HCT116 (cell line): ENCODE data around the gene CARD9. TPM values are rescaled to one million over a fixed set of nuclear protein-coding genes. Genes with fewer than 3 reads are reported as not detected.

Source experiments
- ATAC-seq: fragments of 200-7000 bp; cut with Tn5 transposase; 2 replicates; pipeline ENCODE4 v1.9.1; 2020; ENCODE audit warnings: mild to moderate bottlenecking, moderate library complexity
- BruUV-seq: library from RNA; stranded (reverse); fragments of 400-500 nt; replicated peaks from 2 replicates; lab custom pipeline; 2021; lab: Mats Ljungman, UMichigan
- CTCF ChIA-PET: fragments of 300-600 bp; sonication (Branson Sonifier 250); formaldehyde crosslinking; loops from one replicate; lab custom pipeline; 2021; ENCODE audit warnings: antibody characterized with exemption; lab: Charles Lee
- POLR2A ChIA-PET: fragments of 300-600, 350-600 bp; sonication (Branson Sonifier 250); formaldehyde crosslinking; loops from one replicate; lab custom pipeline; 2021; ENCODE audit warnings: antibody characterized with exemption; lab: Charles Lee
- RAD21 ChIA-PET, 2 experiments: fragments of 300-600 bp; sonication (Branson Sonifier 250); formaldehyde crosslinking; loops; one replicate each; lab custom pipeline; 2023; ENCODE audit warnings: low total read pairs in 2 of 2; ENCODE audit not compliant: uncharacterized antibody in 2 of 2, unreplicated experiment in 2 of 2, low non-redundant PET in 1 of 2; lab: Charles Lee
- DNase-seq: peaks from one replicate; pipeline ENCODE4 v3.0.0-alpha.2; 2010; ENCODE audit warnings: low read depth, low spot score
- H2AFZ ChIP-seq: fragments of 200-600 bp; shearing (Covaris generic), sonication (generic); 2 replicates; pipeline ENCODE4 v1.6.1; 2017; ENCODE audit warnings: low read depth, mixed run types, mixed read lengths, antibody characterized with exemption, low read length; ENCODE audit not compliant: poor library complexity, severe bottlenecking
- H3K27ac ChIP-seq: 2 replicates; pipeline ENCODE4 v1.5.1; 2012; ENCODE audit warnings: low read depth, low read length
- H3K27me3 ChIP-seq: fragments of 200-600 bp; sonication (generic); 2 replicates; pipeline ENCODE4 v1.6.1; 2016; ENCODE audit warnings: mixed run types, low read length, mixed read lengths; ENCODE audit not compliant: insufficient read depth
- H3K36me3 ChIP-seq, 2 experiments: fragments of 200-500 bp in 1 of 2; fragments of 200-600 bp in 1 of 2; sonication (Bioruptor generic) in 1 of 2; sonication (generic) in 1 of 2; 2 replicates each; pipeline versions ENCODE4 v1.5.1 to v1.6.1; 2014 to 2016; ENCODE audit warnings: low read length in 2 of 2, inconsistent platforms in 1 of 2, mixed read lengths in 1 of 2, mixed run types in 1 of 2; ENCODE audit not compliant: insufficient read depth in 2 of 2, control insufficient read depth in 1 of 2
- H3K4me1 ChIP-seq, 2 experiments: fragments of 200-600 bp in 1 of 2; sonication (generic) in 1 of 2; 2 replicates each; pipeline versions ENCODE4 v1.5.1 to v1.6.1; 2012 to 2017; ENCODE audit warnings: low read length in 2 of 2, inconsistent platforms in 1 of 2, mild to moderate bottlenecking in 1 of 2, mixed read lengths in 1 of 2, mixed run types in 1 of 2, moderate library complexity in 1 of 2; ENCODE audit not compliant: insufficient read depth in 2 of 2, control insufficient read depth in 1 of 2
- H3K4me2 ChIP-seq: fragments of 200-600 bp; sonication (generic); 2 replicates; pipeline ENCODE4 v1.6.1; 2017; ENCODE audit warnings: mixed run types, low read length, mixed read lengths
- H3K4me3 ChIP-seq, 2 experiments: fragments of 200-600 bp in 1 of 2; sonication (generic) in 1 of 2; replicated peaks in 1 of 2; 2 replicates each; pipeline ENCODE4 v1.5.1; 2011 to 2016; ENCODE audit warnings: low read length in 2 of 2, control low read depth in 1 of 2, low read depth in 1 of 2, mild to moderate bottlenecking in 1 of 2, mixed read lengths in 1 of 2, mixed run types in 1 of 2
- H3K79me2 ChIP-seq: fragments of 200-600 bp; sonication (generic); 2 replicates; pipeline ENCODE4 v1.6.1; 2017; ENCODE audit warnings: mild to moderate bottlenecking, mixed run types, low read length, moderate library complexity, mixed read lengths; ENCODE audit not compliant: insufficient read depth
- H3K9ac ChIP-seq: fragments of 200-600 bp; sonication (generic); 2 replicates; pipeline ENCODE4 v1.6.1; 2016; ENCODE audit warnings: low read length, mixed read lengths
- H3K9me2 ChIP-seq: fragments of 200-600 bp; sonication (generic), shearing (Covaris generic); 2 replicates; pipeline ENCODE4 v1.6.1; 2017; ENCODE audit warnings: mixed run types, mild to moderate bottlenecking, moderate library complexity; ENCODE audit not compliant: insufficient read depth
- H3K9me3 ChIP-seq, 2 experiments: fragments of 200-500 bp in 1 of 2; fragments of 200-600 bp in 1 of 2; sonication (Bioruptor generic) in 1 of 2; sonication (generic) in 1 of 2; 2 replicates each; pipeline ENCODE4 v1.6.1; 2014 to 2017; ENCODE audit warnings: low read length in 2 of 2, mixed read lengths in 2 of 2, inconsistent platforms in 1 of 2, low read depth in 1 of 2, mild to moderate bottlenecking in 1 of 2, mixed run types in 1 of 2, moderate library complexity in 1 of 2; ENCODE audit not compliant: control insufficient read depth in 1 of 2, insufficient read depth in 1 of 2
- H4K20me1 ChIP-seq: fragments of 200-600 bp; sonication (generic), shearing (Covaris generic); 2 replicates; pipeline ENCODE4 v1.6.1; 2017; ENCODE audit warnings: mixed run types, mild to moderate bottlenecking, moderate library complexity; ENCODE audit not compliant: insufficient read depth
- CTCF ChIP-seq, 3 experiments: fragments of 200-600 bp in 1 of 3; sonication (generic) in 1 of 3; IDR thresholded peaks in 2 of 3; conservative IDR thresholded peaks in 1 of 3; 2 replicates each; pipeline ENCODE4 v1.5.1; 2012 to 2017; ENCODE audit warnings: low read depth in 2 of 3, low read length in 2 of 3, antibody characterized with exemption in 1 of 3, borderline replicate concordance in 1 of 3, control low read depth in 1 of 3, mild to moderate bottlenecking in 1 of 3, mixed read lengths in 1 of 3, mixed run types in 1 of 3, moderate library complexity in 1 of 3; ENCODE audit not compliant: insufficient read depth in 1 of 3
- ELF1 ChIP-seq: IDR thresholded peaks from 2 replicates; pipeline ENCODE4 v1.6.1; 2012; ENCODE audit warnings: low read depth, borderline replicate concordance
- SRF ChIP-seq: IDR thresholded peaks from 2 replicates; pipeline ENCODE4 v1.6.1; 2012; ENCODE audit warnings: low read depth
- ZFX ChIP-seq: fragments of 450-650 bp; IDR thresholded peaks from 2 replicates; pipeline ENCODE4 v1.6.1; 2017
- intact Hi-C: fragments of 100-400 bp; cut with micrococcal nuclease; formaldehyde crosslinking; loops from 2 replicates; pipeline ENCODE4 v1.10.0; 2022
- total RNA-seq: library from RNA; stranded (reverse); gene quantifications from one replicate; pipeline ENCODE4 v1.2.1, GENCODE V29; 2021; ENCODE audit not compliant: unreplicated experiment

CARD9 gene
- total RNA-seq, 1 experiment from 2014 or later = 1.2 TPM

- Histone ChIP-seq H3K4me3 (peak overlapping the region in 1 of 2 experiments; percentile 18; a peak in 1 of 4 replicates), H3K27me3 (no peaks in the 10 kb centered on the region), H3K27ac (peak overlapping the region; percentile 44; the same call in 1 of the 2 replicates), H3K4me1 (peaks cover 18 to 36% of the 10 kb centered on the region in 2 experiments; a peak in 3 of 4 replicates), H2AFZ (no peak overlapping the region), H3K4me2 (peak overlapping the region; percentile 61), H3K9me3 (no peaks in the 10 kb centered on the region), H3K79me2 (no peaks in the 10 kb centered on the region), H3K9me2 (no peaks in the 10 kb centered on the region), H3K9ac (peak overlapping the region; percentile 27), H4K20me1 (no peaks in the 10 kb centered on the region), H3K36me3 (no peaks in the 10 kb centered on the region)
- ChIA-PET POLR2A (interaction anchor here (0.6 to 1.5 kb wide), 3 partner anchors 8 to 201 kb away, joined by 3 to 8 read pairs (median 4); partner anchors contain the start of gene DNLZ), RAD21 (interaction anchor here (1.2 to 1.3 kb wide), 2 partner anchors 17 kb away, joined by 6 to 9 read pairs; partner anchors contain the start of gene DNLZ (in 1 of the 2)), CTCF (interaction anchor here (0.9 to 1.9 kb wide), 8 partner anchors 8 to 286 kb away, joined by 3 to 15 read pairs (median 5); partner anchors contain the start of gene DNLZ)
- no peak for ATAC-seq
- DNase-seq = no peak
- intact Hi-C loops = loop anchor here (1.0 kb wide), 1 partner anchor 54 kb away; the partner anchor contains the start of gene SNAPC4
- BruUV-seq = no TSS peak
- TF ChIP-seq ELF1 (no peak), ZFX (0 out of 2 replicates have a peak, but pooled peaks have one; percentile 6)
Measured at GRCh38 chr9:136346157-136346481, 27.4 kb downstream of the CARD9 start.

- H3K9me2 ChIP-seq = no peaks in the 10 kb centered on the region
- H3K4me3 ChIP-seq = peak overlapping the region in 1 of 2 experiments; percentile 18; a peak in 1 of 4 replicates
- peak overlapping the region; percentile 44; the same call in 1 of the 2 replicates for H3K27ac ChIP-seq
- peak overlapping the region; percentile 61 for H3K4me2 ChIP-seq
- intact Hi-C loops = loop anchor here (1.0 kb wide), 1 partner anchor 55 kb away; the partner anchor contains the start of gene SNAPC4
- H3K9me3 ChIP-seq = no peaks in the 10 kb centered on the region
- no TSS peak for BruUV-seq
- no peaks in the 10 kb centered on the region for H4K20me1 ChIP-seq
- peak overlapping the region; percentile 27 for H3K9ac ChIP-seq
- no peak overlapping the region for H2AFZ ChIP-seq
- CTCF ChIA-PET = interaction anchor here (0.9 to 1.9 kb wide), 8 partner anchors 9 to 286 kb away, joined by 3 to 15 read pairs (median 5); partner anchors contain the start of gene DNLZ
- H3K79me2 ChIP-seq = no peaks in the 10 kb centered on the region
- POLR2A ChIA-PET = interaction anchor here (1.2 to 1.5 kb wide), 2 partner anchors 9 to 17 kb away, joined by 4 to 8 read pairs; partner anchors contain the start of gene DNLZ
- RAD21 ChIA-PET = interaction anchor here (1.2 to 1.3 kb wide), 2 partner anchors 17 to 18 kb away, joined by 6 to 9 read pairs; partner anchors contain the start of gene DNLZ (in 1 of the 2)
- H3K27me3 ChIP-seq = no peaks in the 10 kb centered on the region
- H3K36me3 ChIP-seq = no peaks in the 10 kb centered on the region
- ATAC-seq (peak; percentile 79), DNase-seq (no peak)
- H3K4me1 ChIP-seq = peaks cover 18 to 36% of the 10 kb centered on the region in 2 experiments; a peak in 3 of 4 replicates
- TF ChIP-seq CTCF (IDR thresholded peaks at IDR 0.05 in 2 of 3, conservative IDR thresholded peaks at IDR 0.05 in 1 of 3; ENCODE audit: borderline replicate concordance in 1 of 3, insufficient read depth in 1 of 3, low read depth in 2 of 3, low read length in 2 of 3) = peak in 2 of 3 experiments; percentile 46 to 53; a peak in 4 of 6 replicates
- TF ChIP-seq SRF = no peak
Measured at GRCh38 chr9:136345281-136346156, 27.9 kb downstream of the CARD9 start.
